Gastrocnemius medialis (tissue), 4 donors: ENCODE measurements around the gene HLTF.

Experiments
- POLR2A ChIP-seq, 2 donors: fragments of 450-650 bp; IDR thresholded peaks; one replicate each; pipeline ENCODE4 v1.6.1; 2017; ENCODE audit warnings: antibody characterized with exemption in 2 of 2, mild to moderate bottlenecking in 2 of 2, moderate library complexity in 2 of 2
- TF ChIP-seq, protein P1 (sequence below), 5 experiments: fragments of 450-650 bp in 3 of 5; fragments of 200-600 bp in 2 of 5; sonication (generic) in 2 of 5; IDR thresholded peaks in 4 of 5; conservative IDR thresholded peaks in 1 of 5; 1 replicate in 4 of 5; 2 replicates in 1 of 5; pipeline ENCODE4 v1.5.1; 2016 to 2019; ENCODE audit warnings: antibody characterized with exemption in 5 of 5, mild to moderate bottlenecking in 3 of 5, moderate library complexity in 3 of 5

DNA sequence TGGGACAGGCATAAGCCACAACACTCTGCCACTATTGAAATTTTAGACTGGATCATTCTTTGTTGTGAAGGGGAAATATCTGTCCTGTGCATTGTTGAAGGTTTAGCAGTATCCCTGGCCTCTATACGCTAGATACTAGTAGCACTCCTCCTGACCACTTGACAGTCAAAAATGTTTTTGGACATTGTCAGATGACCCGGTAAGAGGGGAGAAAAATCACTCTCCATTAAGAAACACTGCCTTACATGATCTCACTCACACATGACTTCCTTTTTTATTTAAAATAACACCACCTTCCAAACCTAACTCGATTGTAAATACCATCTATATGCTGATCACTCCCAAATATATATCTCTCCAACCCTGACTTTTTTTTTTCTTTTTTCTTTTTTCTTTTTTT lies 15.3 kb upstream of the HLTF start:
- no peak for TF ChIP-seq POLR2A (IDR thresholded peaks at IDR 0.05)
- TF ChIP-seq, protein P1, sequence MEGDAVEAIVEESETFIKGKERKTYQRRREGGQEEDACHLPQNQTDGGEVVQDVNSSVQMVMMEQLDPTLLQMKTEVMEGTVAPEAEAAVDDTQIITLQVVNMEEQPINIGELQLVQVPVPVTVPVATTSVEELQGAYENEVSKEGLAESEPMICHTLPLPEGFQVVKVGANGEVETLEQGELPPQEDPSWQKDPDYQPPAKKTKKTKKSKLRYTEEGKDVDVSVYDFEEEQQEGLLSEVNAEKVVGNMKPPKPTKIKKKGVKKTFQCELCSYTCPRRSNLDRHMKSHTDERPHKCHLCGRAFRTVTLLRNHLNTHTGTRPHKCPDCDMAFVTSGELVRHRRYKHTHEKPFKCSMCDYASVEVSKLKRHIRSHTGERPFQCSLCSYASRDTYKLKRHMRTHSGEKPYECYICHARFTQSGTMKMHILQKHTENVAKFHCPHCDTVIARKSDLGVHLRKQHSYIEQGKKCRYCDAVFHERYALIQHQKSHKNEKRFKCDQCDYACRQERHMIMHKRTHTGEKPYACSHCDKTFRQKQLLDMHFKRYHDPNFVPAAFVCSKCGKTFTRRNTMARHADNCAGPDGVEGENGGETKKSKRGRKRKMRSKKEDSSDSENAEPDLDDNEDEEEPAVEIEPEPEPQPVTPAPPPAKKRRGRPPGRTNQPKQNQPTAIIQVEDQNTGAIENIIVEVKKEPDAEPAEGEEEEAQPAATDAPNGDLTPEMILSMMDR (IDR thresholded peaks at IDR 0.05 in 4 of 5, conservative IDR thresholded peaks at IDR 0.05 in 1 of 5): no peak
